ENCODE measurements around the gene PFDN2. TPM values are rescaled to one million over a fixed set of nuclear protein-coding genes. Genes with fewer than 3 reads are reported as not detected.
A peak's percentile ranks its signal among the peaks of the same experiment; 100 is the strongest.

The PFDN2 gene, protein sequence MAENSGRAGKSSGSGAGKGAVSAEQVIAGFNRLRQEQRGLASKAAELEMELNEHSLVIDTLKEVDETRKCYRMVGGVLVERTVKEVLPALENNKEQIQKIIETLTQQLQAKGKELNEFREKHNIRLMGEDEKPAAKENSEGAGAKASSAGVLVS
- 21.8 TPM for total RNA-seq

DNA sequence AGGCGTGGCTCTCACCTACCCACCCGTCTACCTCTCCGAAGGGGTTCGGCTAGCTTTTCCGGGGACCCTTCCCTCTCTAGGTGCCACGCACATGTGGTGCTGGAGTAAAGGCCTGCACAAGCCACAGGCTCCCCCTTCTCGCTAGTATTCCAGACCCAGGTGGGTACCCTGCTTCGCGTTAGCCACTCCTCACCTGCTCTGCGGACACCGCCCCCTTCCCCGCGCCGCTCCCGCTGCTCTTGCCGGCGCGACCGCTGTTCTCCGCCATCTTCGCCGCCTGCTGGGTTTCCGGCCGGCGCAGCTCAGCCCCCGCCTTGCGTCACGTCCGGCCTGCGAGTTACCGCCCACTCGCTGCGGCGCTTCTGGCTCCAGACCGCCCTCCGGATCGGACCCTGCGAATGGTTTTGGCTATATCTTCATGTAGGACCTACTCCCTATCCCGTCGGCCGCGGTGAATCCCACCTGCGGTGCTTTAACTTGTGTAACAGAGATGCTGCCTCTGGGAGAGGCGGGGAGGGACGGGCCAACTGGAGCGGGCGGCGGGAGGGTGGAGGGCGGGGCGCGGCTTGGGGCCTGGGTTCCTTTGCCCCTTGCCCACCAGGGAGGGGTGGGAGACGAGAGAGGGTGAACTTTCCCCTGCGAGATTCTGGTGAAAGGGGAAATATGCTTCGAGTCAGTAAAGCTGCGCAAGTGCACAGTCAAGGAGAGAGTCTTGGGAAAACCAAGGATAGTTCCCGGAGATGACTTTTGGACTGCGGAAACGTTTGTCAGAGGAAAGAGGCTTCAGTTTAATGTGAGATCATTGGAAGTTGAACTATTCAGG is at the start of gene PFDN2, which contains the start of gene NIT1:
TSS of gene PFDN2 (minus strand) at position 279 of the 823 bp plus-strand sequence. CDS start at position 268, 11 bp downstream.
TSS of gene NIT1 (plus strand) at position 347 of the 823 bp plus-strand sequence. CDS start at position 419, 72 bp downstream.
- DNase-seq (ENCODE audit: low read depth in 2 of 3, low spot score in 2 of 3): peak; percentile 70 to 88 (median 84)

DNA sequence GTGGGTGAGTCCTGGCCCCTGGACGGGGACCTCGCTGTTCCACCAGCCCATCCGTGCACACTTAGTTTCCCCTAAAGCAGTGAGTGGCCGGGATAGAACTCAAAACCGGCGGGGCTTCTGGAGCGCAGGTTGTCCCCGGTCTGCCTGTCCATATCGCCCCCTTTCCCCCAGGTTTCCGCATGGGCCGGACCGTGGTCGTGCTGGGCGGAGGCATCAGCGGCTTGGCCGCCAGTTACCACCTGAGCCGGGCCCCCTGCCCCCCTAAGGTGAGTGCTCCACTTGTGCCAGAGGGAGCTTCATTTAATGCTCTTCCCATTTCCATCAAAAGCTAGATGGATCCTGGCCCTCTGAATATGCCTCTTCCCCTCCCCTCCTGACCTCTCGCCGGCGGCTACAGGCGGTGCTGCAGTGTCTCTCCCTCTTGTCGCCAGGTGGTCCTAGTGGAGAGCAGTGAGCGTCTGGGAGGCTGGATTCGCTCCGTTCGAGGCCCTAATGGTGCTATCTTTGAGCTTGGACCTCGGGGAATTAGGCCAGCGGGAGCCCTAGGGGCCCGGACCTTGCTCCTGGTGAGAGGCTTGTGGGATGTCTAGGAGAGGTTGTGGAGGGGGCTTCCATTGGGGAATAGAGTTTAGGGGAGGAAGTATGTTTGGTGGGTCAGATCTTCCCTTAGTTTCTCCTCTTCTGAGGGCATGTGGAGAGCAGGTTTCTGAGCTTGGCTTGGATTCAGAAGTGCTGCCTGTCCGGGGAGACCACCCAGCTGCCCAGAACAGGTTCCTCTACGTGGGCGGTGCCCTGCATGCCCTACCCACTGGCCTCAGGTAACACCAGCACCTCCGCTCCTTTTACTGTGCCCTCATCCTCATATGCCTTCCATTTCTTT is 49.1 kb upstream of the PFDN2 start:
- DNase-seq (ENCODE audit: low read depth in 2 of 3, low spot score in 2 of 3): peak in 1 of 3 donors; percentile 23

DNA sequence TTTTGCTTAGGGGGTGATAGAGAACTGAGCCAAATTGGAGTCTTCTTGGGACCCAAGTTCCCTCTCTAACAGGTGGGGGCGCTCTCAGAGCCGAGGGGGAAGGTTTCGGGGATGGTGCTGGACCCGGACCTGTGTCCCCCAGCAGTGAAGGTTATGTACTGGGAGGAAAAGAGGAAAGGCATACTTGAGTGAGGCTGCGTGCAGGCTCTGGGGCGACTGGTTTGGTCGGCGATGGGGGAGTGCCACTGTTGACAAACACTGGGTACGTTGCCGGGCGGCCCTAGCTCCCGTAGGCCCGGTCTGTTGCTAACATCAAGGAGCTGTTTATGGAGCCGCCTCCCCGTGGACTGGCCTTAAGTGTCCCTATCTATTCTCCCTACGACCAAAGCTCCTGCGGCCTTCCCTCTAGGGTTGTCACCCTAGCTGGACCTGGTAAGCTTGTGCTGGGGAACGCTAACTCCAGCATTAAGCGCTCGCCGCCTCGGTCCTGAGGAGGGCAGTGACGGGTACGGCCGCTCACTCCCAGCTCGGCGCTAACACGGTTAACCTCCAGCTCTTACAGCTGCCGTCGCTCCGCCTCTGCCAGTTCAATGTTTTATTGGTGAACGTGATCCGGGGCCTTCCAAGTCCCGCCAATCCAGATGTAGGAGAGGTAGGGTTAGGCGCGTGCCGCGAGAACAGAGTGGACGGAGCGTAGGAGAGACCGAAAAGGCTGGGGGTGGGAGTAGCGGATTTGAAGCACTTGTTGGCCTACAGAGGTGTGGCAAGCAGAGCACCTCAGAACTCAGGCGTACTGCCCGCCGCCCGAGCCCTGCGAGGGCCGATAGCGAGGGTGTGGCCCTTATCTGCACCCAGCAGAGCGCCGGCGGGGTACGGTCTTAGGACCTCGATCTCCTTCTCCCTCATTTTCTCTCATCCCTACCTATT is 48.2 kb upstream of the PFDN2 start, which contains the start of gene PPOX:
TSS of gene PPOX (plus strand) at position 685 of the 927 bp plus-strand sequence. CDS start 422 bp downstream, outside the sequence.
- DNase-seq (ENCODE audit: low read depth in 2 of 3, low spot score in 2 of 3): peak; percentile 86 to 98 (median 96)

DNA sequence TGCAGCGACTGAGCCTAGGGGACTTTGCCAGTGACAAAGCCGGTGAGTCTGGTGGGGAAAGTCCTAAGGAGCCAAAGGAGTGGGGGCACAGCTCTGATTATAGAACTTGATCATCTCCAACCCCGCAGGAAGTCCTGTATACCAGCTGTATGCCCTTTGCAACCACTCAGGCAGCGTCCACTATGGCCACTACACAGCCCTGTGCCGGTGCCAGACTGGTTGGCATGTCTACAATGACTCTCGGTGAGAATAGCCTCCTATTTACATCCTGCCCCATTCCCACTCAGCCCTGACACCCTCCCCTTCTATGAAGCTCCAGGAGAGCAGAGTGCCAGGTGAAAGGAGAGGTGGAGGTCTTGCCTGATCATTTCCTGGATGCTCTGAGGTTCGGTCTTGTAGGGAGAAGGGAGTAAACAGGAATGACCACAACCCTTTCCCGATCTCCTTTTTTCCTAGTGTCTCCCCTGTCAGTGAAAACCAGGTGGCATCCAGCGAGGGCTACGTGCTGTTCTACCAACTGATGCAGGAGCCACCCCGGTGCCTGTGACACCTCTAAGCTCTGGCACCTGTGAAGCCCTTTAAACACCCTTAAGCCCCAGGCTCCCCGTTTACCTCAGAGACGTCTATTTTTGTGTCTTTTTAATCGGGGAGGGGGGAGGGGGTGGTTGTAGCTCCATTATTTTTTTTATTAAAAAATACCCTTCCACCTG is 47.2 kb upstream of the PFDN2 start:
- DNase-seq (ENCODE audit: low read depth in 2 of 3, low spot score in 2 of 3): no peak

DNA sequence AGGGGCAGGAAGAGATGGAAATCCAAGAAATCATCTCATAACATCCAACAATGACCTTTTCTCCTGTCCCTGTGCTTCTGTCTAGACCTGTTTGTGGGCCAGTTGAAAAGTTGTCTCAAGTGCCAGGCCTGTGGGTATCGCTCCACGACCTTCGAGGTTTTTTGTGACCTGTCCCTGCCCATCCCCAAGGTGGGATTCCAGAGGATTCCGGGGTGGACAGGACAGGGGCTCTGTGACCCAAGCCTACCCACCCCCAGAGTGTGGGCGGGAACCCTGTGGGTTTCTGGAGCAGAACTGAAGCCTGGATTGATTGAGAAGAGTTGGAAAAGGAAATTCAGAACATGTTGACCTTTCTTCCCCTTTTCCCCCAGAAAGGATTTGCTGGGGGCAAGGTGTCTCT is 46.0 kb upstream of the PFDN2 start:
- no peak for DNase-seq (ENCODE audit: low read depth in 2 of 3, low spot score in 2 of 3)

DNA sequence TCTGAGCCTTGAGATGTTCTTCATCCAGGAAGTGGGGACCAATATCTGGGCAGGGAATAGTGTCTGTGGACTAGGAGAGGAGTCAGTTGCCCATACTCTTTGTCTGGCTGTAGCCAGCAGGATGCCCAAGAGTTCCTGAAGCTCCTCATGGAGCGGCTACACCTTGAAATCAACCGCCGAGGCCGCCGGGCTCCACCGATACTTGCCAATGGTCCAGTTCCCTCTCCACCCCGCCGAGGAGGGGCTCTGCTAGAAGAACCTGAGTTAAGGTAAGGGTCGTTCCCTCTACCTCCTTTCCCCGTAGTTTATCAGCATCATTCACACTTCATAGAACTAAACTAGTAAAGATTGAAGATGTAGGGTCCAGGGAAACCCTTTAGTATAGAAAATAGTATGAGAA is 45.0 kb upstream of the PFDN2 start:
- DNase-seq (ENCODE audit: low read depth in 2 of 3, low spot score in 2 of 3): no peak

DNA sequence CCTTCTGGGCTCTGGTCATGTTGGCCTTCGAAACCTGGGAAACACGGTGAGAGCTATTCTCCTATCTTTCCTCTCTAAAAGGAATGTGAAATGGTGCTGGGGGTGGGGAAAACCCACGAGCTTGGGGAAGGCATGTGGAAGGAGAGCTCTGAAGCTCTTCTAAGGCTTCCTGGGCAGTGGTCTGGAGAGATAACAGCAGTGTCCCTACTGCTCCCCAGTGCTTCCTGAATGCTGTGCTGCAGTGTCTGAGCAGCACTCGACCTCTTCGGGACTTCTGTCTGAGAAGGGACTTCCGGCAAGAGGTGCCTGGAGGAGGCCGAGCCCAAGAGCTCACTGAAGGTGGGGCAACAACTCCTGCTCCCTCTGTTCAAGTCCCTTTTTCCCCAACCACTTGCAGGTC is 44.2 kb upstream of the PFDN2 start:
- DNase-seq (ENCODE audit: low read depth in 2 of 3, low spot score in 2 of 3): no peak

DNA sequence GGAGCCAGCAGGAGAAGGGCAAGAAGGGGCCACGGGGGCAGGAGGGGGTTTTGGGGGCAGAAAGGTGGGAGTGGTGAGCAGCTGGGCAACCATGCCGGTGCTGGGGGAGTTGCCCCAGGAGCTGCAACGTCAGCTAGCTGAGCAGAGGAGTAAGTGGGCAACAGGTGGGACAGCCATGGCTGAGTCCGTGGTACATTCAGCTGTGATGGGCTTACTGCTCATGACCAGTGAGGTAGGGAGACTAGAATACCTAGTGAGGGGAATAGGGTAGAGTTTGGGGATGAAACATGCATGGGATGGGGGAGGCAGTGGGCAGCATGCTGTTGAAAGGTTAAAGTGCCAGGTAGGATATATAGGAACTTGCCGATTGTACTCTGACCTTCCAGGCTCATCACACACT is 43.8 kb upstream of the PFDN2 start:
- no peak for DNase-seq (ENCODE audit: low read depth in 2 of 3, low spot score in 2 of 3)

DNA sequence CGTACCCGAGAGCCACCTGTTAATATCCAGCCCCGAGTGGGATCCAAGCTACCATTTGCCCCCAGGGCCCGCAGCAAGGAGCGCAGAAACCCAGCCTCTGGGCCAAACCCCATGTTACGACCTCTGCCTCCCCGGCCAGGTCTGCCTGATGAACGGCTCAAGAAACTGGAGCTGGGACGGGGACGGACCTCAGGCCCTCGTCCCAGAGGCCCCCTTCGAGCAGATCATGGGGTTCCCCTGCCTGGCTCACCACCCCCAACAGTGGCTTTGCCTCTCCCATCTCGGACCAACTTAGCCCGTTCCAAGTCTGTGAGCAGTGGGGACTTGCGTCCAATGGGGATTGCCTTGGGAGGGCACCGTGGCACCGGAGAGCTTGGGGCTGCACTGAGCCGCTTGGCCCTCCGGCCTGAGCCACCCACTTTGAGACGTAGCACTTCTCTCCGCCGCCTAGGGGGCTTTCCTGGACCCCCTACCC is 42.9 kb upstream of the PFDN2 start:
- no peak for DNase-seq (ENCODE audit: low read depth in 2 of 3, low spot score in 2 of 3)

DNA sequence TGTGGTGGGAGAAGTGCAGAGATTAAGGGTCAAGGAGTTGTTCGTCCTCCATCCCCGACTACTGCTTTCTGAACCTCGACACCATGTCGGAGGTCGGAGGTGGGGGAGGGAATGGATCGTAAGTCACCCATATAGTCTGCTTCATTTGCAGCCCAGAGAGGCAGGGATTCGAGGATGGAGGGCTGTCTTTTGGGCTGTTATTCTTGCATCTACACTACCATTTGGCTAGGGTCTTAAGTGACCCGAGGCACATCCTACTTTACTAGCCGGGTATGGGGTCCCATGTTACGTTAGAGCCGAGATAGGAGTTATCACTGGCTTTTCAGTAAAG is 42.0 kb upstream of the PFDN2 start:
- no peak for DNase-seq (ENCODE audit: low read depth in 2 of 3, low spot score in 2 of 3)

DNA sequence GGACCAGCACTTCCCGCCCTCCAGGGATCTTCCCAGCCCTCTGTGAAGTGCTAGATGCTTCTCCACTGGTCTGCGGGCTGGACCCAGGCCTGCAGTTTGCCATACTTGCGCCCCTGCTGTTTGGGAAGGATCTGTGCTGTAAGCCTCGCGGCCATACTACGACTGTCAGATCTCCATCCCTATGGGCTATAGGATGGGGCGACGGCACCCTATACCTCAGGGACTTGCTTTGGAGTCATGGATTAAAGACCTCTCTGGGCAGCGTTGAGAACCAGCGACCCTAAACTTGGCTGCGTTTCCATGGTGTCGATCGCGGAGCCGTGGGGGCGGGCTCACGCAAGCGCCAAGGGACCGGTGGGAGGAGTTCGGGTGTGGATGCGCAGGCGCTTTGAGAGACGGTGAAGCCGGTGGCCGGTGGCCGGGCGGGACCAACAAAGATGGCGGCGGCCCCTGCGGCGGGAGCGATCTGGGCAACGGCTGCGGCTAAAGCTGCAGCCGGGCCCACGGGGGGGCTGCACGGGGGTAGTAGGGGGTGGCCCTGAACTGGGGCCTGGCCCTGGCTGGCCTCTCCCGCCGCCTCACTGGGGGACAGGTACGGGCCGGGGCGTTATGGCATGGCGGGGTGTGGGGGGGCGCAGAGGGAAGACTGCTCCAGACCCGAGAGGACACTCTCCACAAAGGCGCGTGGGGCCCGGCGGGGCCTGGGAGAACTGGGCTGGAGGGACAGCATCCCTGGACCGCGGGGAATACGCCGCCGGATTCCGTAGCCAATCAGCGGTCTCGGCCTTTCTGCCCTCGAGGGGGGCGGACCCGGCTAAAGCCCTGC is 41.5 kb upstream of the PFDN2 start, which contains the start of gene USP21:
TSS of gene USP21 (plus strand) at position 414 of the 826 bp plus-strand sequence. CDS start 1,141 bp downstream, outside the sequence.
- DNase-seq (ENCODE audit: low read depth in 2 of 3, low spot score in 2 of 3): peak; percentile 76 to 94 (median 90)

DNA sequence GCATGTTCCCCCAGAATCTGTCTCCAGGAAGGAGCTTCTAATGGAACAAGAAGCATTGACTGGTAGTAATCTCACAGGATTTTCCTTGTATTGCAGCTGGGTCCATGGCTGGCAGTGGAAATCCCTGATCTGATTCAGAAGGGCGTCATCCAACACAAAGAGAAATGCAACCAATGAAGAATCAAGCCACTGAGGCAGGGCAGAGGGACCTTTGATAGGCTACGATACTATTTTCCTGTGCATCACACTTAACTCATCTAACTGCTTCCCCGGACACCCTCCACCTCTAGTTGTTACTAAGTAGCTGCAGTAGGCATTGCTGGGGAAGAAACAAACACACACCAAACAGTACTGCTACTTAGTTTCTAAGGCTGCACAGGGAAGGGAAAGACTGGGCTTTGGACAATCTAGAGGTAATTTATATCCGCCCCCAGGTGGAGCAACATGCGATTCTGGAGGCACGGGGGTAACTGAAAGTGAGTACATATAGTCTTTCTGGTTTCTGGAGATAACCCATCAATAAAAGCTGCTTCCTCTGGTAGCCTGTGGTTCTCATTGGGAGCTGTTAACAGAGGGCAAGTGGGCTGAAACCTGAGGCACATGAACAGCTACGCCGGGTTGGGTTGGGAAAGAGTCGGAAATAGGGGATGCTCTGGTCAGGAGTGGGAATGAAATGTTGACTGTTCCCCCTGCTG is 40.6 kb upstream of the PFDN2 start:
- peak in 2 of 3 donors; percentile 24 to 43 for DNase-seq (ENCODE audit: low read depth in 2 of 3, low spot score in 2 of 3)

DNA sequence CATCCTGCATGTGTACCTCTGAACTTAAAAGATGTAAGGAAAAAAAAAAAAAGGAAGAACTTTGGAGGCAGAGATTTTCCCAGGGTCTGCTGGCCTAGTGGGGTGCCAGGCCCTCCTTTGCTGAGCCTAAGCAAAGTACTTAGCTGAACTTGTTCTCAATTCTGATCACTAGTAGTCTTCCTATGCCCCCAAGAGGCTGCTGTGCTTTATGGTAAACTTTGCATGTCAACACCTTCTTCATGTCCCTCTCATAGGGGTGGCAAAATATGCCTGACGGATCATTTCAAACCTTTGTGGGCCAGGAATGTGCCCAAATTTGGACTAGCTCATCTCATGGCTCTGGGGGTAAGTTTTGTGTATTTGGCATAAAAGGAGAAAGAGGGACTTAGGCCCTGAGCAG is 40.0 kb upstream of the PFDN2 start:
- no peak for DNase-seq (ENCODE audit: low read depth in 2 of 3, low spot score in 2 of 3)

DNA sequence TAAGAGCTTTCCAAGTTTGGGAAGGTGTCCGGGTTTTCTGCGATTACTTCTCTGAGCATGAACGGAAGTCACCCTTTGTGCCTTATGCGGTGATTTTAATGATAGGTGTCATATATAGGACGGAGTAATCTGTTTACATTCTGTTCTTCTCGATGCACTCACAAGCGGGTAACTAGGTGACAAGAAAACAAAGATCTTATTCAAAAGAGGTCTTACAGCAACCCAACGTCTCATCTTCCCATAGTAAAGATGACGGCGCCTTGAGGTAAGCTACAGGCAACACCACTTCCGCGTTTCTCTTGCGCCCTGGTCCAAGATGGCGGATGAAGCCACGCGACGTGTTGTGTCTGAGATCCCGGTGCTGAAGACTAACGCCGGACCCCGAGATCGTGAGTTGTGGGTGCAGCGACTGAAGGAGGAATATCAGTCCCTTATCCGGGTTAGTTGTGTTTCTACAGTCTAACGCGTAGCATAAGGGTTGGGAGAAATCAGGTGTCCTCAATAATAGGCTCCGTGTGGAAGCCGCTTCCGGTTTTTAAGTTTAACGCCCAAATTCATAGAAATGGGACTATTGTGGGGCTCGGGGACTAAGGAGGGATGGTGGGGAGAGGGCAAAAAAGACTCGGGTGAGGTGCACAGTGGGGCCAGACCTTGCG is 36.0 kb upstream of the PFDN2 start, which contains the start of gene UFC1:
TSS of gene UFC1 (plus strand) at position 297 of the 656 bp plus-strand sequence. CDS start at position 317, 20 bp downstream.
- peak; percentile 76 to 95 (median 91) for DNase-seq (ENCODE audit: low read depth in 2 of 3, low spot score in 2 of 3)

DNA sequence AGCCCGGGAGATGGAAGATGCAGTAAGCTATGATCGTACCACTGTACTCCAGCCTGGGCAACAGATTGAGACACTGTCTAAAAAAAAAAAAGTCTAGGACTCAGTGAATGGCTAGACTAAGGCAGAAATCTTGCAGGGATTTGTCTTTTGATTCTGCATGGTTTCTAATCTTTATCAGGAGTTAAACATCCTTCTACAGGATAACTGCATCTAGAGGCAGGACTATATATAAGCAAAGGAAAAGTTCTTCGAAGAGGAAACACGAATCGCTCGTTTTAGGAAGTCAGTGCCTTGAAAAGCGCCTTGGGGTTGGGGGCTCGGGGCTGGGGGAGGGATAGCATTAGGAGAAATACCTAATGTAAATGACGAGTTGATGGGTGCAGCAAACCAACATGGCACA is 35.3 kb upstream of the PFDN2 start:
- DNase-seq (ENCODE audit: low read depth in 2 of 3, low spot score in 2 of 3): no peak

DNA sequence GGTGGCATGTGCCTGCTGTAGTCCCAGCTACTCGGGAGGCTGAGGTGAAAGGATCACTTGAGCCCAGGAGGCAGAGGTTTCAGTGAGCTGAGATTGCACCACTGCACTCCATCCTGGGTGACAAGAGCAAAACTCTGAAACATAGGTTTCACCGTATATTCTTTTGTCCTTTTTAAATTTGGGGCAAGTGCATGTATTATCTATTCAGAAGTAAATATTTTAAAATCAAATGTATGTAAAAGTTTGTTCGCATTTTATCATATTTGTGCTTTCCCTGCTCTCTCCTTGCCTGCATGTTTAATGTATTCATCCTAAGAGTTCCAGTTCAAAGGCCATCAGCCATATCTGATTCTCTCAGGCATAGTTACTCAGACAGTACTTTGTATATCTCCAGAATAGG is 28.0 kb upstream of the PFDN2 start:
- no peak for DNase-seq (ENCODE audit: low read depth in 2 of 3, low spot score in 2 of 3)
